Retinal pigment epithelial cell (primary cell): ENCODE data around the gene BCL3.

ENCODE experiments used
- DNase-seq: peaks from one replicate; pipeline ENCODE4 v3.0.0-alpha.2; 2010; ENCODE audit warnings: low read depth
- H3K4me3 ChIP-seq: 2 replicates; pipeline ENCODE4 v1.5.1; 2011; ENCODE audit warnings: mild to moderate bottlenecking, low read length, control low read depth, moderate library complexity
- CTCF ChIP-seq: conservative IDR thresholded peaks from 2 replicates; pipeline ENCODE4 v1.5.1; 2011; ENCODE audit warnings: low read depth, low read length, control low read depth, inconsistent platforms

Gene BCL3

GRCh38 chr19:44722131-44723121 lies 26.1 kb upstream of the BCL3 start:
- TF ChIP-seq CTCF, result no peak
- no peak for DNase-seq

GRCh38 chr19:44723299-44723951 lies 25.1 kb upstream of the BCL3 start:
- DNase-seq, result no peak
- no peak for TF ChIP-seq CTCF
- H3K4me3 ChIP-seq, result no peak overlapping the region

More at GRCh38 chr19:44722131-44723121, 26.1 kb upstream of the BCL3 start:
- no peak overlapping the region for H3K4me3 ChIP-seq

GRCh38 chr19:44723952-44724319 lies 24.6 kb upstream of the BCL3 start:
- DNase-seq, result no peak
- H3K4me3 ChIP-seq, result no peak overlapping the region

GRCh38 chr19:44725251-44725650 lies 23.3 kb upstream of the BCL3 start:
- no peak for DNase-seq
- no peak overlapping the region for H3K4me3 ChIP-seq
- no peak for TF ChIP-seq CTCF

More at GRCh38 chr19:44723952-44724319, 24.6 kb upstream of the BCL3 start:
- TF ChIP-seq CTCF, result peak; percentile 99

- H3K4me3 ChIP-seq, result no peak overlapping the region
- no peak for TF ChIP-seq CTCF
- no peak for DNase-seq
Measured at GRCh38 chr19:44725684-44726083, 22.8 kb upstream of the BCL3 start.

- H3K4me3 ChIP-seq, result no peak overlapping the region
- no peak for DNase-seq
- TF ChIP-seq CTCF, result no peak
Measured at GRCh38 chr19:44726465-44726864, 22.0 kb upstream of the BCL3 start.
